HepG2 (cell line): ENCODE measurements around the gene SRP72. TPM values are rescaled to one million over a fixed set of nuclear protein-coding genes. Genes with fewer than 3 reads are reported as not detected.

Experiments
- ATF1 ChIP-seq: IDR thresholded peaks from 2 replicates; pipeline ENCODE4 v1.6.1; 2016; ENCODE audit warnings: mild to moderate bottlenecking, control low read depth
- ERF ChIP-seq: IDR thresholded peaks from 2 replicates; pipeline ENCODE4 v1.6.1; 2018; ENCODE audit warnings: missing biosample characterization, missing genetic modification reagents
- FOXM1 ChIP-seq: sonication (generic); formaldehyde crosslinking; IDR thresholded peaks from 2 replicates; pipeline ENCODE4 v1.5.0; 2020; ENCODE audit warnings: missing genetic modification reagents
- KAT7 ChIP-seq: IDR thresholded peaks from 2 replicates; pipeline ENCODE4 v1.6.1; 2018; ENCODE audit warnings: borderline replicate concordance, missing compliant biosample characterization
- KDM2A ChIP-seq: sonication (generic); formaldehyde crosslinking; IDR thresholded peaks from 2 replicates; pipeline ENCODE4 v1.4.0; 2020; ENCODE audit warnings: low read depth, missing genetic modification reagents, borderline replicate concordance
- NFE2 ChIP-seq: sonication (generic); formaldehyde crosslinking; IDR thresholded peaks from 2 replicates; pipeline ENCODE4 v1.4.0; 2020; ENCODE audit warnings: missing genetic modification reagents
- NPAS2 ChIP-seq: sonication (generic); formaldehyde crosslinking; IDR thresholded peaks from 2 replicates; pipeline ENCODE4 v1.8.0; 2022; ENCODE audit warnings: mild to moderate bottlenecking, missing genetic modification reagents, borderline replicate concordance
- PITX1 ChIP-seq: sonication (generic); formaldehyde crosslinking; IDR thresholded peaks from 2 replicates; pipeline ENCODE4 v1.5.1; 2020; ENCODE audit warnings: mild to moderate bottlenecking, missing genetic modification reagents
- POLR2G ChIP-seq: fragments of 200-400 bp; formaldehyde crosslinking; IDR thresholded peaks from 2 replicates; pipeline ENCODE4 v1.6.1; 2018; ENCODE audit warnings: mild to moderate bottlenecking, low read depth, low read length, moderate library complexity
- RXRA ChIP-seq: sonication (generic); formaldehyde crosslinking; IDR thresholded peaks from 2 replicates; pipeline ENCODE4 v1.5.1; 2020; ENCODE audit warnings: missing genetic modification reagents
- TSC22D2 ChIP-seq: sonication (generic); formaldehyde crosslinking; IDR thresholded peaks from 2 replicates; pipeline ENCODE4 v1.5.1; 2020; ENCODE audit warnings: missing genetic modification reagents, mild to moderate bottlenecking, borderline replicate concordance
- ZBTB7B ChIP-seq: sonication (generic); formaldehyde crosslinking; IDR thresholded peaks from 2 replicates; pipeline ENCODE4 v1.4.0; 2020; ENCODE audit warnings: missing genetic modification reagents
- ZNF230 ChIP-seq: sonication (generic); formaldehyde crosslinking; IDR thresholded peaks from 2 replicates; pipeline ENCODE4 v1.4.0; 2020; ENCODE audit warnings: mild to moderate bottlenecking, missing genetic modification reagents
- ZNF451 ChIP-seq: sonication (generic); formaldehyde crosslinking; IDR thresholded peaks from 2 replicates; pipeline ENCODE4 v1.5.0; 2020; ENCODE audit warnings: mild to moderate bottlenecking, missing genetic modification reagents
- ZNF501 ChIP-seq: sonication (generic); formaldehyde crosslinking; IDR thresholded peaks from 2 replicates; pipeline ENCODE4 v1.5.1; 2020; ENCODE audit warnings: mild to moderate bottlenecking, moderate library complexity, missing genetic modification reagents
- ZNF674 ChIP-seq: sonication (generic); formaldehyde crosslinking; IDR thresholded peaks from 2 replicates; pipeline ENCODE4 v1.5.0; 2020; ENCODE audit warnings: low read depth, mild to moderate bottlenecking, missing genetic modification reagents
- ZNF775 ChIP-seq: sonication (generic); formaldehyde crosslinking; IDR thresholded peaks from 2 replicates; pipeline ENCODE4 v1.4.0; 2020; ENCODE audit warnings: missing genetic modification reagents, mild to moderate bottlenecking, moderate library complexity, borderline replicate concordance
- polyA plus RNA-seq, 8 experiments: library from polyadenylated mRNA; depleted of rRNA in 3 of 8; stranded (reverse) in 7 of 8; unstranded in 1 of 8; fragments of >200 nt; fragmentation: Illumina TruSeq in 4 of 8; extraction: Trizol in 4 of 8; gene quantifications; 2 replicates each; pipeline versions ENCODE4 v1.2.1 to v1.2.3, GENCODE V29; 2011 to 2016; ENCODE audit warnings: low read depth in 4 of 8, missing spikeins in 1 of 8, mixed read lengths in 1 of 8; ENCODE audit not compliant: insufficient read depth in 1 of 8
- total RNA-seq, 5 experiments: library from RNA; depleted of rRNA; stranded (reverse); fragments of >200 nt; fragmentation: Illumina TruSeq; extraction: Trizol; gene quantifications; 2 replicates each; pipeline ENCODE4 v1.2.3, GENCODE V29; 2016; ENCODE audit warnings: low read depth in 1 of 5
- TF ChIP-seq, protein P1 (sequence below): sonication (generic); formaldehyde crosslinking; IDR thresholded peaks from 2 replicates; pipeline ENCODE4 v1.5.0; 2020; ENCODE audit warnings: mild to moderate bottlenecking, missing genetic modification reagents
- TF ChIP-seq, protein P2 (sequence below): sonication (generic); formaldehyde crosslinking; IDR thresholded peaks from 2 replicates; pipeline ENCODE4 v1.4.0; 2020; ENCODE audit warnings: missing genetic modification reagents
- TF ChIP-seq, protein P3 (sequence below): sonication (generic); formaldehyde crosslinking; IDR thresholded peaks from 2 replicates; pipeline ENCODE4 v1.5.1; 2020; ENCODE audit warnings: missing genetic modification reagents, mild to moderate bottlenecking, borderline replicate concordance
- TF ChIP-seq, protein P4 (sequence below): sonication (generic); formaldehyde crosslinking; IDR thresholded peaks from 2 replicates; pipeline ENCODE4 v1.4.0; 2020; ENCODE audit warnings: missing genetic modification reagents

The SRP72 gene
- total and polyA plus RNA-seq, 2 of the 13 experiments (the other 11 are each of a cell fraction or from before 2014, with no cell fraction given): 64.9 to 75.6 TPM

DNA sequence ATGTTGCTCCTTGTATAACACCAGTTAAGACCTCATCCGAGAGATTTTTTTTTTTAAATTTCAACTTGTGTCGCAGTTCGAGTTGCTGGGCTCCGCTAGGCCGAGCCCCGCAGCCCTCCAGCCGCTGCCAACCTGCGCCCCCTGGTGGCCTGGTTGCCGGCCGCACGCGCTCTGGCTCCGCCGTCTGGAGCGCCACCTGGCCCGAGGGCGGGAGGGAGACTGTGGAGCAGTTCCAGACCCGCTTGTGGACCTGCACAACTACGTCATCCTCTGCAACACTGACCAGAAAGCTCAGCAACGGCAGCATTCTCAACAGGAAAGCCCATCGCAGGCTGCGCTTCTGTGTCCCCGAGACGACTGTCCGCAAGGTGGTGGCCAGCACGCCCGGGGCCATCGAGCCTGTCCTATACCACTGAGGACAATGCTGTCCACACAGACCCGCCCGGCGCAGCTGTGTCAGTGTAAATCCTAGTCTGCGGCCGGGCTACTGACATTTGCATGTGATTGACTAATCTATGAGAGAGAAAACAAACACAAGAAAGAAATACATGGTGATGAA lies 77.2 kb downstream of the SRP72 start (continued):
- TF ChIP-seq ZBTB7B (CRISPR knock-in tag) (peak; percentile 73), NFE2 (no peak), ZNF775 (CRISPR knock-in tag) (no peak), NPAS2 (no peak), PITX1 (CRISPR knock-in tag) (peak; percentile 66), ZNF674 (CRISPR knock-in tag) (no peak), FOXM1 (CRISPR knock-in tag) (no peak), ERF (CRISPR knock-in tag) (peak; percentile 45; the same call in 1 of the 2 replicates), RXRA (CRISPR knock-in tag) (0 out of 2 replicates have a peak, but pooled peaks have one; percentile 13), POLR2G (no peak), ZNF230 (no peak), KDM2A (CRISPR knock-in tag) (peak; percentile 98), KAT7 (peak; percentile 58; the same call in 1 of the 2 replicates), ZNF501 (CRISPR knock-in tag) (peak; percentile 82), ZNF451 (CRISPR knock-in tag) (0 out of 2 replicates have a peak, but pooled peaks have one; percentile 33), TSC22D2 (CRISPR knock-in tag) (peak; percentile 52; the same call in 1 of the 2 replicates), ATF1 (CRISPR knock-in tag) (no peak)
- TF ChIP-seq, protein P1, sequence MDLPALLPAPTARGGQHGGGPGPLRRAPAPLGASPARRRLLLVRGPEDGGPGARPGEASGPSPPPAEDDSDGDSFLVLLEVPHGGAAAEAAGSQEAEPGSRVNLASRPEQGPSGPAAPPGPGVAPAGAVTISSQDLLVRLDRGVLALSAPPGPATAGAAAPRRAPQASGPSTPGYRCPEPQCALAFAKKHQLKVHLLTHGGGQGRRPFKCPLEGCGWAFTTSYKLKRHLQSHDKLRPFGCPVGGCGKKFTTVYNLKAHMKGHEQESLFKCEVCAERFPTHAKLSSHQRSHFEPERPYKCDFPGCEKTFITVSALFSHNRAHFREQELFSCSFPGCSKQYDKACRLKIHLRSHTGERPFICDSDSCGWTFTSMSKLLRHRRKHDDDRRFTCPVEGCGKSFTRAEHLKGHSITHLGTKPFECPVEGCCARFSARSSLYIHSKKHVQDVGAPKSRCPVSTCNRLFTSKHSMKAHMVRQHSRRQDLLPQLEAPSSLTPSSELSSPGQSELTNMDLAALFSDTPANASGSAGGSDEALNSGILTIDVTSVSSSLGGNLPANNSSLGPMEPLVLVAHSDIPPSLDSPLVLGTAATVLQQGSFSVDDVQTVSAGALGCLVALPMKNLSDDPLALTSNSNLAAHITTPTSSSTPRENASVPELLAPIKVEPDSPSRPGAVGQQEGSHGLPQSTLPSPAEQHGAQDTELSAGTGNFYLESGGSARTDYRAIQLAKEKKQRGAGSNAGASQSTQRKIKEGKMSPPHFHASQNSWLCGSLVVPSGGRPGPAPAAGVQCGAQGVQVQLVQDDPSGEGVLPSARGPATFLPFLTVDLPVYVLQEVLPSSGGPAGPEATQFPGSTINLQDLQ (CRISPR knock-in tag): no peak
- TF ChIP-seq, protein P2, sequence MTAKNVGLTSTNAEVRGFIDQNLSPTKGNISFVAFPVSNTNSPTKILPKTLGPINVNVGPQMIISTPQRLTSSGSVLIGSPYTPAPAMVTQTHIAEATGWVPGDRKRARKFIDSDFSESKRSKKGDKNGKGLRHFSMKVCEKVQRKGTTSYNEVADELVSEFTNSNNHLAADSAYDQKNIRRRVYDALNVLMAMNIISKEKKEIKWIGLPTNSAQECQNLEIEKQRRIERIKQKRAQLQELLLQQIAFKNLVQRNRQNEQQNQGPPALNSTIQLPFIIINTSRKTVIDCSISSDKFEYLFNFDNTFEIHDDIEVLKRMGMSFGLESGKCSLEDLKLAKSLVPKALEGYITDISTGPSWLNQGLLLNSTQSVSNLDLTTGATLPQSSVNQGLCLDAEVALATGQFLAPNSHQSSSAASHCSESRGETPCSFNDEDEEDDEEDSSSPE (CRISPR knock-in tag): peak; percentile 66
- TF ChIP-seq, protein P3, sequence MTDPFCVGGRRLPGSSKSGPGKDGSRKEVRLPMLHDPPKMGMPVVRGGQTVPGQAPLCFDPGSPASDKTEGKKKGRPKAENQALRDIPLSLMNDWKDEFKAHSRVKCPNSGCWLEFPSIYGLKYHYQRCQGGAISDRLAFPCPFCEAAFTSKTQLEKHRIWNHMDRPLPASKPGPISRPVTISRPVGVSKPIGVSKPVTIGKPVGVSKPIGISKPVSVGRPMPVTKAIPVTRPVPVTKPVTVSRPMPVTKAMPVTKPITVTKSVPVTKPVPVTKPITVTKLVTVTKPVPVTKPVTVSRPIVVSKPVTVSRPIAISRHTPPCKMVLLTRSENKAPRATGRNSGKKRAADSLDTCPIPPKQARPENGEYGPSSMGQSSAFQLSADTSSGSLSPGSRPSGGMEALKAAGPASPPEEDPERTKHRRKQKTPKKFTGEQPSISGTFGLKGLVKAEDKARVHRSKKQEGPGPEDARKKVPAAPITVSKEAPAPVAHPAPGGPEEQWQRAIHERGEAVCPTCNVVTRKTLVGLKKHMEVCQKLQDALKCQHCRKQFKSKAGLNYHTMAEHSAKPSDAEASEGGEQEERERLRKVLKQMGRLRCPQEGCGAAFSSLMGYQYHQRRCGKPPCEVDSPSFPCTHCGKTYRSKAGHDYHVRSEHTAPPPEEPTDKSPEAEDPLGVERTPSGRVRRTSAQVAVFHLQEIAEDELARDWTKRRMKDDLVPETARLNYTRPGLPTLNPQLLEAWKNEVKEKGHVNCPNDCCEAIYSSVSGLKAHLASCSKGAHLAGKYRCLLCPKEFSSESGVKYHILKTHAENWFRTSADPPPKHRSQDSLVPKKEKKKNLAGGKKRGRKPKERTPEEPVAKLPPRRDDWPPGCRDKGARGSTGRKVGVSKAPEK (CRISPR knock-in tag): peak; percentile 74; the same call in 1 of the 2 replicates
- TF ChIP-seq, protein P4, sequence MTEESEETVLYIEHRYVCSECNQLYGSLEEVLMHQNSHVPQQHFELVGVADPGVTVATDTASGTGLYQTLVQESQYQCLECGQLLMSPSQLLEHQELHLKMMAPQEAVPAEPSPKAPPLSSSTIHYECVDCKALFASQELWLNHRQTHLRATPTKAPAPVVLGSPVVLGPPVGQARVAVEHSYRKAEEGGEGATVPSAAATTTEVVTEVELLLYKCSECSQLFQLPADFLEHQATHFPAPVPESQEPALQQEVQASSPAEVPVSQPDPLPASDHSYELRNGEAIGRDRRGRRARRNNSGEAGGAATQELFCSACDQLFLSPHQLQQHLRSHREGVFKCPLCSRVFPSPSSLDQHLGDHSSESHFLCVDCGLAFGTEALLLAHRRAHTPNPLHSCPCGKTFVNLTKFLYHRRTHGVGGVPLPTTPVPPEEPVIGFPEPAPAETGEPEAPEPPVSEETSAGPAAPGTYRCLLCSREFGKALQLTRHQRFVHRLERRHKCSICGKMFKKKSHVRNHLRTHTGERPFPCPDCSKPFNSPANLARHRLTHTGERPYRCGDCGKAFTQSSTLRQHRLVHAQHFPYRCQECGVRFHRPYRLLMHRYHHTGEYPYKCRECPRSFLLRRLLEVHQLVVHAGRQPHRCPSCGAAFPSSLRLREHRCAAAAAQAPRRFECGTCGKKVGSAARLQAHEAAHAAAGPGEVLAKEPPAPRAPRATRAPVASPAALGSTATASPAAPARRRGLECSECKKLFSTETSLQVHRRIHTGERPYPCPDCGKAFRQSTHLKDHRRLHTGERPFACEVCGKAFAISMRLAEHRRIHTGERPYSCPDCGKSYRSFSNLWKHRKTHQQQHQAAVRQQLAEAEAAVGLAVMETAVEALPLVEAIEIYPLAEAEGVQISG: peak; percentile 73; the same call in 1 of the 2 replicates
